ENCODE data around the gene SLC27A6.
"Not testable (repeated sequence)": the region's sequence is repeated elsewhere in the genome, so short reads cannot be mapped to it uniquely, and the experiment has no call there.

The SLC27A6 gene
- 0 reads per million in 2 donors for total RNA-seq

GRCh38 chr5:128965011-128965637, at the start of gene SLC27A6:
SLC27A6 (plus strand) TSS chr5:128965488; CDS start chr5:128966138, 650 bp downstream.
- DNase-seq = no peak

GRCh38 chr5:128919542-128919941, 45.7 kb upstream of the SLC27A6 start:
- DNase-seq = no peak

DNA sequence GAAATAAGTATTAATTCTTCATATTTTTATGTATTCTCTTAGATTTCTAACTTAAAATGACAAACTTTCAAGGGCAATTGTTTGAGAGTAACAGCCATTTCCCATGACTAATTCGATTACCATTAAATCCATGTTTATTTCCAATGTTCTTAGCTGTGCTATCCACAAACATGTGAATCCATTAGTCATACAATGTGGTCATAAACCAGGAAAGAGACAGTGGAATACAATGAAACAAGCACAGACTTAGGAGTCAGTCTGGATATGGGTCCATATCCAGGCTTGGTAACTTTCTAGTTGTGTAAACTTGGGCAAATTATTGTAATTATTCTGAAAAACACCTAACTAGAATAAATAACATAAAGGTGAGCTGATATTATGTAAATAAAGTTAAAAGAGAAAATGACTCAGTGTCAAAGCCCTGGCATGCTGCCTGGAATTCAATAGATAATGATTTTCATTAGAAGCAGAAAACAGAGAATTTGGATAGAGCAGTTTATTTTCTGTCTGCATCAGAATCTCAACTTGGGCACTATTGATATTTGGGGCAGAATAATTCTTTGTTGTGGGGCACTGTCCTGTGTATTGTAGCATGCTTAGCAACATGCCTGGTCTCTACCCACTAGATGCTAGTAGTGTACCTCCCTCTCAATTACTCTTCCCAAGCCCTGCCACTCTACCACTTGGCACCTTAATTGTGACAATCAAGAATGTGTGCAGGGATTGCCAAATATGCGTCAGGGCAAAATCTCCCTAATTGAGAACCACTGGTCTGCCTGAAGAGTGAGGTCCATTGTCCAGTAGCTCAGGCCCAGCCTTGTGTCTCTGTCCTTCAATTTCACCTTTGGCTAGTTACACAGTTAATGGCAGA, 44.7 kb upstream of the SLC27A6 start:
- no peak for DNase-seq

- no peak for DNase-seq
These were observed 41.0 kb upstream of the SLC27A6 start for GRCh38 chr5:128924299-128924698.

- DNase-seq = no peak
These were observed 39.3 kb upstream of the SLC27A6 start for GRCh38 chr5:128925973-128926372.

- DNase-seq = no peak
These were observed 37.6 kb upstream of the SLC27A6 start for GRCh38 chr5:128927644-128928043.

- DNase-seq = not testable (repeated sequence)
These were observed 33.1 kb upstream of the SLC27A6 start for GRCh38 chr5:128932232-128932631.

- DNase-seq = not testable (repeated sequence)
These were observed 22.2 kb upstream of the SLC27A6 start for GRCh38 chr5:128943100-128943499.

DNA sequence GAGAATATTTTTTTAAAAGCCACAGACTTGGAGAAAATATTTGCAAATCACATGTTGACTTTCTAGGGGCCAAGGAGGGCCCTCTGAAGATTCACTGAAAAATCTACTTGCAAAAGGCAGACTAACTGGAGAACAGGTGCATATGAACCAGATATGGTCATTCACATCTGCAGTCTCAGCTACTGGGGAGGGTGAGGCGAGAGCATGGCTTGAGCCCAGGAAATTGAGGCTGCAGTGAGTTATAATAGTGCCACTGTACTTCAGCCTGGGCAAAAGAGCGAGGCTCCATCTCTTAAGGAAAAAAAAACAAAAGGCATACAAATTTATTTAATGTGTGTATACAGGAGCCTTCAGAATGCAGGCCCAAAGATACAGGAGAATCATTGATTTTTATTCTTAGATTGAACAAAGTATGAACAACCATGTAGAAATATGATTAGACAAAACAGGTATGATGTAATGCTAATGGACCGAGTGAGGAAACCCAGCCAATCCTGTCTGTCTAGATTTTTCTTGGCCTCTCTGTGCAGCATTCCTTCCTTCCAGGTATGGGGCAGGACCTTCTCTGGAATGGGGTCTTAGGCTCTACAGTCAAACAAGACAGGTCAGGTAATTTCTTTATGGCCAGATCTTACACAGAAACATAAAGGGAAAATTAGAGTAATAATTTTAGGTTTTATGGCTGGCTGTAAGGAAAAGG, 15.3 kb upstream of the SLC27A6 start:
- no peak for DNase-seq

DNA sequence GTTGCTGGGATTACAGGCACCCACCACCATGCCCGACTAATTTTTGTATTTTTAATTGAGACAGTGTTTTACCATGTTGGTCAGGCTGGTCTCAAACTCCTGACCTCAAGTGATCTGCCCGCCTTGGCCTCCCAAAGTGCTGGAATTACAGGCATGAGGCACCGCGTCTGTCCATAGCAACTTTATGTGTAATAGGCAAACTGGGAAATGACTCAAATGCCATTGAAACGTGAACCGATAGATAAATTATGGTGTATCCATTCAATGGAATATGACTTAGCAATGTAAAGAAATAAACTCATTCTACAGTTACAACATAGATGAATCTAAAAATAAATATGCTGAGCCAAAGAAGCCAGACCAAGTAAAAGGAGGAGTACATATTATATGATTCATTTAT, 14.0 kb upstream of the SLC27A6 start:
- not testable (repeated sequence) for DNase-seq

DNA sequence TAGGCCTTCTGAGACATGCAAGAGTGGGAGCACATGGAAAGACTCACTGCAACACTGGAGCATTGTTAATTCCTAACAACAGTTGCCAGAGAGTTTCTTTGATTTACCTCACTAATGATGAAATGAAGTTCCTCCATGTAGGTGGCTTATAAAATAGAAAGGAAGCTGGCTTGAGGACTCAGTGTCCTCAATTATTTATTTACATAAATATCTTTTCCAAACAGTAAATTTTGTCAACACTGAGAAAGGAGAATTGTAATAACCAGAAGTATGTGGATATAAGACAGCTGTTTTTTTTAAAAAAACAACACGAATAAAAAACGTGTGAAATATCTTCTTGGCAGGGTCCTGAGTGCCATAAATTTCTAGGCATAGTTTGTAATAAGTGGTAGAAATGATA, 9.1 kb upstream of the SLC27A6 start:
- no peak for DNase-seq

DNA sequence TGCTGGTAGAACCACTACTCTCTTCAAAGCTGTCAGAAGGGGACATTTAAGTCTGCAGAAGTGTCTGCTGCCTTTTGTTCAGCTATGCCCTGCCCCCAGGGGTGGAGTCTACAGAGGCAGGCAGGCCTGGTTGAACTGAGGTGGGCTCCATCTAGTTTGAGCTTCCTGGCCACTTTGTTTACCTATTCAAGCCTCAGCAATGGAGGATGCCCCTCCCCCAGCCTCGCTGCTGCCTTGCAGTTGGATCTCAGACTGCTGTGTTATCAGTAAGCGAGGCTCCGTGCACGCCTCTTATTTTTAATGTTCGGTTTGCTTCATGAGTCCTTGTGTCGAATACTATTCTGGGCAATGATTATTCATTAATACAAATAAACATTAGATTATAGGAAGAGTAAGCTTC, 3.1 kb upstream of the SLC27A6 start:
- no peak for DNase-seq

DNA sequence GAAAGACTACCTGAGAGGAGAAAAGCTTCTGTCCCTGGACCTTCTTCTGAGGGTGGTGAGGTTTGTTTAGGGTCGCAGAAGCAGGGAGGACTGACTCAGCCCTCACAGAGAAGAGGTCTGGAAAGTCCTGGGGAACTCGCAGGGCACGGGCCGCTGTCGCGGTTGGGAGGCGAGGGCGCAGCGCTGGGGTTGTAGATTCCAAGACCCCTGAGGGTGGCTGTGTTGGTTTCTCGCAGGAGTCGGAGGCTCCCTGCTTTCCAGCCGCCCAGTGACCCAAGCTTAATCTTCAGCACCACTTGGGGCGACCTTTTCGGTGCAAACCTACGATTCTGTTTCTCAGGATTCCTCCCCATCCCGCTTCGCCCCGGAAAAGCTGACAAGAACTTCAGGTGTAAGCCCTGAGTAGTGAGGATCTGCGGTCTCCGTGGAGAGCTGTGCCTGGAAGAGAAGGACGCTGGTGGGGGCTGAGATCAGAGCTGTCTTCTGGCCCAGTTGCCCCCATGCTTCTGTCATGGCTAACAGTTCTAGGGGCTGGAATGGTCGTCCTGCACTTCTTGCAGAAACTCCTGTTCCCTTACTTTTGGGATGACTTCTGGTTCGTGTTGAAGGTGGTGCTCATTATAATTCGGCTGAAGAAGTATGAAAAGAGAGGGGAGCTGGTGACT, 482 bp downstream of the SLC27A6 start:
- DNase-seq = no peak

DNA sequence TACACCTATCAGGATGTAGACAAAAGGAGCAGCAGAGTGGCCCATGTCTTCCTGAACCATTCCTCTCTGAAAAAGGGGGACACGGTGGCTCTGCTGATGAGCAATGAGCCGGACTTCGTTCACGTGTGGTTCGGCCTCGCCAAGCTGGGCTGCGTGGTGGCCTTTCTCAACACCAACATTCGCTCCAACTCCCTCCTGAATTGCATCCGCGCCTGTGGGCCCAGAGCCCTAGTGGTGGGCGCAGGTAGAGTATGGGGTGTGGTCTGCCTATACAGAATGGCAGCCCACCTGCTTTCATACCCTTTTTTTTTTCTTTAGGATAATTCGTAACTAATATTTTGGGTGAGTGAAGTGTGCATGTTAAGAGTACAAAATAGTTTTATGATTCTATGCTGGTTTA, 1.1 kb downstream of the SLC27A6 start:
- no peak for DNase-seq

DNA sequence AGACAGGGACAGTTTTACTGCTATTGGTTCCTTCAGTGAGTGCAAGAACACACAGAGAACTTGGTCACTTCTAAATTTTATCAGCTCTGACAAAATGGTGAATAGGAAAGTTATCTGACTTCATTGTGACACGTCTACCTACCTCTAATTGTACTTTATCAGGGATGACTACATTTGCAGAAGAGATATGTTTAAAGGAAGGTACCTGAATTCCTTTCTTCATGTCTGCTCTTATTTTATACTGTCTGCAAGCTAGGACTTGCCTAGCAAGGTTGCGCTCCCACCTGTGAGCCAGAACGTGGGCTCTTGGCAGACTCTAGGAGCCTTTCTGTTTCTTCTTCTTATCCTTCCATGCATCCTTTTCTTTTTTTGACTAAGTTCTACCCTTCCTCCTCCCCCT, 1.6 kb downstream of the SLC27A6 start:
- DNase-seq = no peak

DNA sequence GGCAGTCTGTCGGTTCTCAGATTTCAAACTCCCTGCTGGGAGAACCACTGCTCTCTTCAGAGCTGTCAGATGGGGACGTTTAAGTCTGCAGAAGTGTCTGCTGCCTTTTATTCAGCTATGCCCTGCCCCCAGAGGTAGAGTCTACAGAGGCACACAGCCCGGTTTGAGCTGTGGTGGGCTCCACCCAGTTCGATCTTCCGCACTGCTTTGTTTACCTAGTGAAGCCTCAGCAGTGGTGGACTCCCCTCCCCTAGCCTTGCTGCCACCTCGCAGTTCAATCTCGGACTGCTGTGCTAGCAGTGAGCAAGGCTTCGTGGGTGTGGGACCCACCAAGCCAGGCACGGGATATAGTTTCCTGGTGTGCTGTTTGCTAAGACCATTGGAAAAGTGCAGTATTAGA, 8.0 kb downstream of the SLC27A6 start:
- DNase-seq = no peak

- DNase-seq = no peak
These were observed 9.3 kb downstream of the SLC27A6 start for GRCh38 chr5:128974567-128974966.

GRCh38 chr5:128979761-128980160, 14.5 kb downstream of the SLC27A6 start:
- DNase-seq = no peak

DNA sequence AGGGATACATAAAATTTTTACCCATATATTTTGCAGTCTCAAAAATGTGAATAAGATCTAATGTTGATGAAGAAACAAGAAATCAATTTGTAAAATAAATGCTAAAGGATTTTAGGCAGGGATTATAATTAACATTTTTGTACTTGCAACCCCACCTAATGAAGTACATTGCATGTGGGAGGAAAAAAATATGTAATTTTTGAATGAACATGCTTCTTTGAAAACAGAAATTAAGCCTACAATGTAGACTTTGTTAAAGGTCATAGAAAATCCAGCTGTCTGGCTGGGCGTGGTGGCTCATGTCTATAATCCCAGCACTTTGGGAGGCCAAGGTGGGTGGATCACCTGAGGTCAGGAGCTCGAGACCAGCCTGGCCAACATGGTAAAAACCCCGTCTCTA, 15.6 kb downstream of the SLC27A6 start:
- DNase-seq = no peak

DNA sequence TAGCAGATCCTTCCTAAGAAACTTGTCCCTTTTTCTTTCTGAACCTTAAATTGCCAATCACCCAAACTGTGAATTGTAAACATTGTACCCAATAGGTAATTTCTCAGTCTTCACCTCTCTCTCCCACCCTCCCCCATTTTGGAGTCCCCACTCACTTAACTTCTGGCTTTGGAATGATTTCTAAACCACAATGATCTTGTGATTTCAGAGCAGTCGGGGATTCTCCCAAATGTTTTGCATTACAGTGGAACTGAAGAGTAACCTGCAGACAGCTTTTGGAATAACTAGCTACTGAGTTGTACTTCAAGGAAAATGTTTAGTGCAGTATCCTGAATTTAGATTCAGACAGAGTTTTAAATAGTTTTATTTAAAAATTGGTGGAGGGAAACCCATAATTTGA, 19.2 kb downstream of the SLC27A6 start:
- DNase-seq = no peak

DNA sequence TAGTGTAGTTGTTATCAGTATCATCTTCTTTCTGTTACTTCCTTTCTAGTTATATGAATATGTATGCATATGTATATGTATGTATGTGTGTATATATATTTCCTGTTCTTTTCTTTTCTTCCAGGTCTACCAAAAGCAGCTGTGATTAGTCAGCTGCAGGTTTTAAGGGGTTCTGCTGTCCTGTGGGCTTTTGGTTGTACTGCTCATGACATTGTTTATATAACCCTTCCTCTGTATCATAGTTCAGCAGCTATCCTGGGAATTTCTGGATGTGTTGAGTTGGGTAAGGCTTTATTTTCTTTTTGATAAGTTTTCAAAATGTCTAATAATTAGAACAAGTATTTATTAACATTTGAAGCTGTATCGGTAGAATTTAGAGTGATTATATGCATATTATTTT, 23.2 kb downstream of the SLC27A6 start:
- no peak for DNase-seq

- no peak for DNase-seq
These were observed 36.7 kb downstream of the SLC27A6 start for GRCh38 chr5:129001841-129002526.

DNA sequence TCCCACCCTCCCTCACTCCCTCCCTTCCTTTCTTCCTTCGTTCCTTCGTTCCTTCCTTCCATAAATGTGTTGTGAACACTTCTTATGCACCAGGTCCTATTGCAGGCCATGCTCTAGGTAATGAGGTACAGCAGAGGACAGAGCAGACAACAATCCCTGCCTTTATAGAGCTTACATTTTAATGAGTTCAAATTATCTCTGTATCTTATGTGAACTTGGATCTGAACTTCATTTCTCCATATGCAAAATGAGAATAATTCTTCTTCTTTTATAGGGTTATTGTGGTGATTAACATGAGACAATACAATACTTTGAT, 37.2 kb downstream of the SLC27A6 start:
- no peak for DNase-seq

Data from T-helper 9 cell (primary cell).